ENCODE measurements around the gene KRTAP4-7.
"Not testable (repeated sequence)": the region's sequence is repeated elsewhere in the genome, so short reads cannot be mapped to it uniquely, and the experiment has no call there.

The KRTAP4-7 gene

DNA sequence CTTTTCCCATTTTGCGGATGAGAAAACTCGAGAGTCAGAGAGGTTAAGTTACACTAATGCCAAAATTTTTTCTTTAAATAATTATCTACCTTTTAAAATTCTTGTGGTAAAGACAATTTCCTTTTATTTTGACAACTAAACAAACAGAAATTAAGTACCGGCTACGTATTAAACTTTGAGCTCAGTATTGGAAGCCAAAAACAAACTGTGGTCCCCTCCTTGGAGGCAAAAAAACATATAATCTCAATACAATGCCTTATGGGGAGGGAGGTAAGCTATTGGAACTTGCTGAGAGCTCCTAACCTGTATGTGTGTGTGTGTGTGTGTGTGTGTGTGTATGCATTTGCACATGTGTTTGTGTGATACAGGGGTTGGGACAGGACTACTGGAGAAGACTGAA is 20.5 kb upstream of the KRTAP4-7 start:
- Histone ChIP-seq H3K4me3 (no peak overlapping the region), H3K9me3 (ENCODE audit: low read depth, low read length) (no peaks in the 10 kb centered on the region), H3K36me3 (ENCODE audit: insufficient read depth, low read length) (no peaks in the 10 kb centered on the region), H3K27ac (no peak overlapping the region), H3K9ac (ENCODE audit: insufficient read length) (no peak overlapping the region)
- TF ChIP-seq POLR2AphosphoS5 (IDR thresholded peaks at IDR 0.05; ENCODE audit: borderline replicate concordance, low read depth, low read length) (no peak), EZH2 (IDR thresholded peaks at IDR 0.05) (no peak), FOXP2 (optimal IDR thresholded peaks at IDR 0.05; ENCODE audit: control extremely low read depth, extremely low read length, insufficient read depth) (no peak)
- DNase-seq (ENCODE audit: low read depth, low spot score), result no peak

DNA sequence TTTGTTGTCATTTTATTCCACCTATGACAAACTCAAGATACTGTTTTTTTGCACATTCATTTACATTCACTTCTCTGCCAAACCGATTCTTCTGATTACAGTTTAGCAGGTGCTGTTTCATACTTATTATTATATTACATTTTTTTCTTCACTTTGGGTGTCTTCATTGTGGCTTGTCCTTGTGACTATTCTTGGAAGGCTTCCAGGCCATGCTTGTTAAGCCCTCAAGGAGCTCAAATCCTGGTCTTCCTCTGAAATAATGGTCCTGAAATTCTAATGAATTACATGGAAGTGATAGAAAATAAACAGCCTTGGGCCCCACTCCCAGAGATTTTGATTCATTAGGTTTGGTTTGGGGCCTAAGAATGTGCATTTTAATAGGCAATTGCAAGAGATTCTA is 19.6 kb upstream of the KRTAP4-7 start:
- no peak for DNase-seq (ENCODE audit: low read depth, low spot score)
- Histone ChIP-seq H3K9ac (ENCODE audit: insufficient read length) (no peak overlapping the region), H3K36me3 (ENCODE audit: insufficient read depth, low read length) (no peaks in the 10 kb centered on the region), H3K9me3 (ENCODE audit: low read depth, low read length) (no peaks in the 10 kb centered on the region), H3K4me3 (no peak overlapping the region), H3K27ac (no peak overlapping the region)
- TF ChIP-seq POLR2AphosphoS5 (IDR thresholded peaks at IDR 0.05; ENCODE audit: borderline replicate concordance, low read depth, low read length) (no peak), EZH2 (IDR thresholded peaks at IDR 0.05) (no peak)

DNA sequence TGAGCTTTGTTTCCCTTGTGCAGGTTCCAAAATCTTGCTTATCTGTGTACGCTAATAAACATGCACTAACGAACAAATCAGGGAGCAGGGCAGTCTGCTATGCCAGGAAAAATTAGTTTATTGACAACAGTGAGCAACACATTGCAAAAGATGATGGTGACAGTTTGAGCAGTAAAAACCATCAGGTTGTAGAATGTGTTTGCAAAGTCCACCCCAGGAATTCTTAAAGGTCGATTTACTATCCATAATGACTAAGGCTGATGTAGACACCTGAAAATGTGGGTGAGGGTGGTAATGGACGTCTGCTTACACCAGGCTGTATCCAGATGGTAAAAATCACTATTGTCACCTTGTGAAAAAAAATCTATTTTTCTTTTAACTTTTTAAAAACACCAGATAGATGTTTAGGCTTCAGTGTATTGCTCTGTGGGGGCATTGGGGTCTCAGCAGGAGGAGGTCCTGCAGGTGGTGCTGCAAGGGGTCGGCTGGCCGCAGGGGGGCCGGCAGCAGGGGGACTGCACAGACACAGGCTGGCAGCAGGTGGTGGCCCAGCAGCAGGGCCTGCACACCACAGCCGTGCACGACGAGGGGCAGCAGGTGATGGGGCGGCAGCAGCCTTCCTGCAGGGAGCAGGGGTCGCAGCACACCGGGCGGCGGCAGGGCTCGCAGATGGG is 18.8 kb upstream of the KRTAP4-7 start:
- not testable (repeated sequence) for H3K4me3 ChIP-seq; H3K9ac ChIP-seq (ENCODE audit: insufficient read length); DNase-seq (ENCODE audit: low read depth, low spot score); H3K27ac ChIP-seq; H3K36me3 ChIP-seq (ENCODE audit: insufficient read depth, low read length); H3K9me3 ChIP-seq (ENCODE audit: low read depth, low read length)

DNA sequence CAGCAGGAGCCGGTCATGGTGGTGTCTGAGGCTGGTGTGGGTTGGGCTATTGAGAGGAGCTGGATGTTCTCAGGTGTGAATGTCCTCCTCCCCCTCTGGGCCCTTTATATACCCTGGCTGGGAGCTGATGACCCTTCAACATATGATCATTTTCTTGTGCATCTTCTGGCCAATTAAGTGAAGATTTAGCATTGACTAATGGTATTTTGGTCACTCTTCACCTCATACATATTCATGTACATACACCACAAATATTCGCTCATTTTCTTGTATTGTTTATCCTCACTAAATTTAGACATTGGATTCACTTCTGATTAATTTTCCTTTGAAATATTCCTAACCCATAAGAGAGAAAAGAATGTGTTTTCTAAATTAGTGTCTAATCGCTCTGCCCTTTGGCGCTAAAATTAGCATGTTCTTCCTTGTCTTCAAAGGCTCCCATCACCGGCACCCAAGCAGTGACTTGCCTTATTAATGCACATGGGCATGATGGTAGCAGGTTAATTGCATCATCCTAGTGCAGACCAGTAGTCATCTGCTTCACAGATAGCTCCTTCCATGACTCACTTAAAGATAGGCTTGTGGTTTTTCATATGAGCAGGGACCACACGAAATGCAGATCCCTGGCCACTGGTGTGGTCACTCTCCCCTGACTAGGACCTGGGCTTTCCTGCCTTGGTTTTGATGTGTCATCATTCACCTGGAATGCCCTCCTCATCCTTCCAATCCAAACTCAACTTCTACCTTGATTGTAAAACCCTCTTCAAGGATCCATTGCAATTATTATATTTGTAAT is 17.9 kb upstream of the KRTAP4-7 start, which contains the start of gene KRTAP2-4:
TSS of gene KRTAP2-4 (minus strand) at position 51 of the 796 bp plus-strand sequence. CDS start at position 17, 34 bp downstream.
- H3K9me3 ChIP-seq (ENCODE audit: low read depth, low read length), result no peaks in the 10 kb centered on the region
- DNase-seq (ENCODE audit: low read depth, low spot score), result no peak
- no peak within 1 kb of the TSS for H3K9ac ChIP-seq (ENCODE audit: insufficient read length)
- H3K36me3 ChIP-seq (ENCODE audit: insufficient read depth, low read length), result no peaks in the 10 kb centered on the region
- H3K4me3 ChIP-seq, result no peak within 1 kb of the TSS
- no peak within 1 kb of the TSS for H3K27ac ChIP-seq
- TF ChIP-seq EZH2 (IDR thresholded peaks at IDR 0.05), result no peak
- no peak for TF ChIP-seq FOXP2 (optimal IDR thresholded peaks at IDR 0.05; ENCODE audit: control extremely low read depth, extremely low read length, insufficient read depth)
- no peak for TF ChIP-seq POLR2AphosphoS5 (IDR thresholded peaks at IDR 0.05; ENCODE audit: borderline replicate concordance, low read depth, low read length)

DNA sequence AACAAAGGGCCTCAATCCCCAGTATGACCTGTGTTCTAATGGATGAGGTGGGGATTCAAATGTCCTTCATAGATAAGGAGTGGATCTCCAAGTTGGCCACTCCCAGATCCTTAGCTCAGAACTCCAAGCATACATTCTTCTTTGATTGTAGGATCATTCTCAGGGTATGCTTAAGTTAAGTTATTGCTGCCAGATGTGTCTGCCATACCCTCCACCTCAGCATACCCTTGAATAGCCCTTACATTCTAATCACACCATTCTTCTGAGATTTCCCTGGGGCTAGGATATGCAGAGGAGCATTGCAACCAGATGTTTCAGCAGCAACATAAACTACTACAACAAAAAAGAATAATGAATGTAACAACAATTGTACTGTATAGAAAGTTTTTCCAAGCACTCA is 16.7 kb upstream of the KRTAP4-7 start:
- no peaks in the 10 kb centered on the region for H3K9me3 ChIP-seq (ENCODE audit: low read depth, low read length)
- DNase-seq (ENCODE audit: low read depth, low spot score), result no peak
- peak overlapping the region; percentile 65 for H3K27ac ChIP-seq
- peak; percentile 29 for TF ChIP-seq FOXP2 (optimal IDR thresholded peaks at IDR 0.05; ENCODE audit: control extremely low read depth, extremely low read length, insufficient read depth)
- no peak for TF ChIP-seq POLR2AphosphoS5 (IDR thresholded peaks at IDR 0.05; ENCODE audit: borderline replicate concordance, low read depth, low read length)
- H3K9ac ChIP-seq (ENCODE audit: insufficient read length), result no peak overlapping the region
- H3K36me3 ChIP-seq (ENCODE audit: insufficient read depth, low read length), result no peaks in the 10 kb centered on the region
- H3K4me3 ChIP-seq, result 0 out of 2 replicates have a peak overlapping the region, but pooled peaks have one; percentile 32

DNA sequence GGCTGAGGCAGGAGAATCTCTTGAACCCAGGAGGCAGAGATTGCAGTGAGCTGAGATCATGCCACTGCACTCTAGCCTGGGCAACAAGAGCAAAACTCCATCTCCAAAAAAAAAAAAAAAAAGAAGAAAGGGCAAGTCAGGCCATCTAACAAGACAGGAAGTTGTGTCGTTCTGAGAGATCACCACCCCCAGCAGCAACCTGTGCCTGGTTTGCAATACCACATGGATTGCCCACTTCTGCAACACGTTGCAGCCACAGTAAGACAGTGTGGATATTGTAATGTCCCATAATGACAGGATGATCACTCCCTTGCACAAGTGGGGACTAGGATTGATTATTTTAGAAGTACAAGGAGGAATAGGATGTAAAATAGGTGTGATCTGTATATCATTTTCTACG is 14.9 kb upstream of the KRTAP4-7 start:
- no peak overlapping the region for H3K4me3 ChIP-seq
- H3K27ac ChIP-seq, result no peak overlapping the region
- no peak for DNase-seq (ENCODE audit: low read depth, low spot score)
- TF ChIP-seq EZH2 (IDR thresholded peaks at IDR 0.05) (no peak), POLR2AphosphoS5 (IDR thresholded peaks at IDR 0.05; ENCODE audit: borderline replicate concordance, low read depth, low read length) (no peak), FOXP2 (optimal IDR thresholded peaks at IDR 0.05; ENCODE audit: control extremely low read depth, extremely low read length, insufficient read depth) (no peak)
- H3K36me3 ChIP-seq (ENCODE audit: insufficient read depth, low read length), result no peaks in the 10 kb centered on the region
- H3K9ac ChIP-seq (ENCODE audit: insufficient read length), result no peak overlapping the region
- no peaks in the 10 kb centered on the region for H3K9me3 ChIP-seq (ENCODE audit: low read depth, low read length)

DNA sequence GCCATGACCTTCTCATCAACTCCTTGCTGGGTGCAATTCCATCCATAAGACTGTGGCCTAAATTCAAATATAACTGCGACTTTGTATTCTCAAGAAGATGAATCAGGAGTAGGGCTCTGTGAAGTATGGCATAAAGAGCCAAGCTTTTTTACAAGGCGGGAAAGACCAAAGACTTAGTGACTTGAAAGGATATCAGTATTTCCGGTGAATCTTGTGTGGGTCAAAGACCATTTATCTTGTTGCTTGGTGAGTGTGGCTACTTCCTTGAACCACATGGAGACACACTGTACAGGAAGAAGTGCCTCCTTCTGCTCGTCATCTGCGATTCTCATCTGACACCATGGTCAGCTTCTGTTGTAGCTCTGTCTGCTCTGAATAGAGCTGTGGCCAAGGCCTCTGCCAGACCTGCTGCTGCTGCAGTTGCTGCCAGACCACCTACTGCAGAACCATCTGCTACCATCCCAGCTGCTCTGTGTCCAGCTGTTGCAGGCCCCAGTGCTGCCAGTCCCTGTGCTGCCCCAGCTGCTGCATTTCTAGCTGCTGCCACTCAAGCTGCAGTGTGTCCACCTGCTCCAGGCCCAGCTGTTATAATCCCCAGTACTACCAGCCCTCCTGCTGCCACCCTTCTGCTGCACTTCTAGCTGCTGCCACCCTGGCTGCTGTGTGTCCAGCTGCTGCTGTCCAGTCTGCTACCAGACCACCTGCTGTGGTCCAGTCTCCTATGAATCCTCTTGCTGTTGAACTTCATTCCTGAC is 12.2 kb upstream of the KRTAP4-7 start:
- DNase-seq (ENCODE audit: low read depth, low spot score), result no peak
- Histone ChIP-seq H3K9me3 (ENCODE audit: low read depth, low read length) (no peaks in the 10 kb centered on the region), H3K9ac (ENCODE audit: insufficient read length) (no peak overlapping the region), H3K36me3 (ENCODE audit: insufficient read depth, low read length) (no peaks in the 10 kb centered on the region), H3K27ac (no peak overlapping the region), H3K4me3 (no peak overlapping the region)
- TF ChIP-seq FOXP2 (optimal IDR thresholded peaks at IDR 0.05; ENCODE audit: control extremely low read depth, extremely low read length, insufficient read depth), result no peak
- TF ChIP-seq EZH2 (IDR thresholded peaks at IDR 0.05), result no peak
- no peak for TF ChIP-seq POLR2AphosphoS5 (IDR thresholded peaks at IDR 0.05; ENCODE audit: borderline replicate concordance, low read depth, low read length)

DNA sequence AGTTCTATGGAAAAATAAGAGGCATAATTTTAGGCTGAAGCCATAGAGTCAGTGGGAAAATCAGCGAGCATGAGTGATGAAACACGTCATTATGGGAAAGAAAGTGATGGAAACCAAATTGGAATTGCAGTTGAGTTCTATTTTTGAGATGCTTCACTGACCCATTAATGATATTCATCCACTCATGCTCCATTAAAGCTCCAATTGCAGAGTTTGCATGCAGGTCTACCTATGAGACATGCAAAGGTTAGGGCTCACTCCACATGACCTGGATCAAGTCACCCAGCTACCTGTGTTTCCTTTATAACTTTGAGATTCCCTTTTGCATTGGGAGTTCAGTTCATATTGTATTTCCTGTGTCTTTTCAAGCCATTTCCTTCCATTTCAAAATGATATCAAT is 10.3 kb upstream of the KRTAP4-7 start:
- no peak overlapping the region for H3K27ac ChIP-seq
- no peaks in the 10 kb centered on the region for H3K36me3 ChIP-seq (ENCODE audit: insufficient read depth, low read length)
- H3K4me3 ChIP-seq, result no peak overlapping the region
- DNase-seq (ENCODE audit: low read depth, low spot score), result no peak
- H3K9me3 ChIP-seq (ENCODE audit: low read depth, low read length), result no peaks in the 10 kb centered on the region
- no peak overlapping the region for H3K9ac ChIP-seq (ENCODE audit: insufficient read length)
- TF ChIP-seq POLR2AphosphoS5 (IDR thresholded peaks at IDR 0.05; ENCODE audit: borderline replicate concordance, low read depth, low read length) (no peak), FOXP2 (optimal IDR thresholded peaks at IDR 0.05; ENCODE audit: control extremely low read depth, extremely low read length, insufficient read depth) (no peak), EZH2 (IDR thresholded peaks at IDR 0.05) (no peak)
